DOHH2 (cell line): ENCODE data around the gene CTLA4.

Experiments
- CTCF ChIP-seq: fragments of 200-600 bp; sonication (generic); IDR thresholded peaks from one replicate; pipeline ENCODE4 v1.5.1; 2014; ENCODE audit warnings: antibody characterized with exemption, mild to moderate bottlenecking, low read depth, low read length; ENCODE audit not compliant: poor library complexity, severe bottlenecking
- EZH2phosphoT487 ChIP-seq: fragments of 200-600 bp; sonication (generic); IDR thresholded peaks from 2 replicates; pipeline ENCODE4 v1.6.1; 2017; ENCODE audit warnings: borderline replicate concordance, mild to moderate bottlenecking, antibody characterized with exemption, low read length, moderate library complexity, mixed read lengths

GRCh38 chr2:203822240-203822639, 45.3 kb upstream of the CTLA4 start:
- TF ChIP-seq CTCF (no peak), EZH2phosphoT487 (no peak)
